Endodermal cell (in vitro differentiated cells): ENCODE measurements around the gene ZNF750. TPM values are rescaled to one million over a fixed set of nuclear protein-coding genes. Genes with fewer than 3 reads are reported as not detected.

ENCODE experiments used
- DNase-seq: peaks from one replicate; pipeline ENCODE4 v3.0.0-alpha.2; 2017
- H3K27ac ChIP-seq: 2 replicates; pipeline ENCODE4 v1.5.1; 2013; ENCODE audit warnings: mild to moderate bottlenecking, low read depth, low read length, moderate library complexity
- H3K27me3 ChIP-seq: 2 replicates; pipeline ENCODE4 v1.6.1; 2013; ENCODE audit warnings: mild to moderate bottlenecking, low read length, moderate library complexity; ENCODE audit not compliant: insufficient read depth, control insufficient read depth, poor library complexity, severe bottlenecking
- H3K36me3 ChIP-seq: 2 replicates; pipeline ENCODE4 v1.7.0; 2013; ENCODE audit warnings: mild to moderate bottlenecking, low read length, moderate library complexity; ENCODE audit not compliant: control insufficient read depth, insufficient read depth
- H3K4me1 ChIP-seq: one replicate; pipeline ENCODE4 v1.7.0; 2013; ENCODE audit warnings: low read length; ENCODE audit not compliant: control insufficient read depth, insufficient read depth
- H3K4me3 ChIP-seq: 2 replicates; pipeline ENCODE4 v1.5.1; 2013; ENCODE audit warnings: mild to moderate bottlenecking, low read length, moderate library complexity
- H3K9ac ChIP-seq: 2 replicates; pipeline ENCODE4 v1.6.1; 2013; ENCODE audit warnings: mild to moderate bottlenecking, low read length, moderate library complexity; ENCODE audit not compliant: poor library complexity, severe bottlenecking; ENCODE audit errors: extremely low read depth
- H3K9me3 ChIP-seq: 2 replicates; pipeline ENCODE4 v1.6.1; 2013; ENCODE audit warnings: mild to moderate bottlenecking, low read length, moderate library complexity; ENCODE audit not compliant: control insufficient read depth
- H3K27ac Mint-ChIP-seq: 2 replicates; pipeline ENCODE4 v1.8.0; 2020; ENCODE audit warnings: mixed read lengths
- H3K27me3 Mint-ChIP-seq: 2 replicates; pipeline ENCODE4 v1.8.0; 2021; ENCODE audit warnings: mild to moderate bottlenecking, mixed read lengths; ENCODE audit not compliant: insufficient read depth
- H3K36me3 Mint-ChIP-seq: 2 replicates; pipeline ENCODE4 v1.8.0; 2020; ENCODE audit warnings: low read depth, mixed read lengths
- H3K4me1 Mint-ChIP-seq: 2 replicates; pipeline ENCODE4 v1.8.0; 2020; ENCODE audit warnings: mixed read lengths
- H3K4me3 Mint-ChIP-seq: 2 replicates; pipeline ENCODE4 v1.8.0; 2020; ENCODE audit warnings: mild to moderate bottlenecking, moderate library complexity, mixed read lengths
- H3K9me3 Mint-ChIP-seq: 2 replicates; pipeline ENCODE4 v1.8.0; 2020; ENCODE audit warnings: mild to moderate bottlenecking, mixed read lengths
- CTCF ChIP-seq: fragments of 200-600 bp; sonication (generic); conservative IDR thresholded peaks from 2 replicates; pipeline ENCODE4 v1.5.0; 2021; ENCODE audit warnings: antibody characterized with exemption, mild to moderate bottlenecking
- WGBS, 2 experiments: methylation state at CpG; one replicate each; pipeline versions ENCODE4 v1.1.5 to v1.1.7; 2013; ENCODE audit warnings: missing lambda C conversion rate in 2 of 2, mixed read lengths in 1 of 2; ENCODE audit not compliant: insufficient coverage in 1 of 2, insufficient read length in 1 of 2; 5-methylcytosine and 5-hydroxymethylcytosine counted together
- total RNA-seq, 2 donors: library from RNA; stranded (reverse); fragmentation: NEBNext Ultra II Directional in 1 of 2; extraction: Animal tissue kit (Norgen Biotek cat#: 25700) in 1 of 2; gene quantifications; 2 replicates in 1 of 2; 3 replicates in 1 of 2; pipeline ENCODE4 v1.2.1, GENCODE V29; 2021

The ZNF750 gene
- total RNA-seq, 2 donors from 2014 or later, result not detected

- H3K9me3 Mint-ChIP-seq, result no peaks in the 10 kb centered on the region
- H3K27me3 ChIP-seq, result no peaks in the 10 kb centered on the region
- no peak overlapping the region for H3K4me3 ChIP-seq
- H3K27ac ChIP-seq, result no peak overlapping the region
- peaks cover 21% of the 10 kb centered on the region for H3K36me3 ChIP-seq
- DNase-seq, result no peak
- no peak overlapping the region for H3K9ac ChIP-seq
- no peaks in the 10 kb centered on the region for H3K9me3 ChIP-seq
- no peak overlapping the region for H3K27ac Mint-ChIP-seq
- H3K4me1 ChIP-seq, result no peaks in the 10 kb centered on the region
- no peaks in the 10 kb centered on the region for H3K27me3 Mint-ChIP-seq
- H3K36me3 Mint-ChIP-seq, result peaks cover 13% of the 10 kb centered on the region
- no peak overlapping the region for H3K4me3 Mint-ChIP-seq
- peaks cover under 1% of the 10 kb centered on the region for H3K4me1 Mint-ChIP-seq
- 89 to 98% methylated on average over 10 to 21 of the region's 21 CpGs for WGBS, 2 experiments
- TF ChIP-seq CTCF, result no peak
Observed at GRCh38 chr17:82868715-82869131, 28.9 kb upstream of the ZNF750 start.

DNA sequence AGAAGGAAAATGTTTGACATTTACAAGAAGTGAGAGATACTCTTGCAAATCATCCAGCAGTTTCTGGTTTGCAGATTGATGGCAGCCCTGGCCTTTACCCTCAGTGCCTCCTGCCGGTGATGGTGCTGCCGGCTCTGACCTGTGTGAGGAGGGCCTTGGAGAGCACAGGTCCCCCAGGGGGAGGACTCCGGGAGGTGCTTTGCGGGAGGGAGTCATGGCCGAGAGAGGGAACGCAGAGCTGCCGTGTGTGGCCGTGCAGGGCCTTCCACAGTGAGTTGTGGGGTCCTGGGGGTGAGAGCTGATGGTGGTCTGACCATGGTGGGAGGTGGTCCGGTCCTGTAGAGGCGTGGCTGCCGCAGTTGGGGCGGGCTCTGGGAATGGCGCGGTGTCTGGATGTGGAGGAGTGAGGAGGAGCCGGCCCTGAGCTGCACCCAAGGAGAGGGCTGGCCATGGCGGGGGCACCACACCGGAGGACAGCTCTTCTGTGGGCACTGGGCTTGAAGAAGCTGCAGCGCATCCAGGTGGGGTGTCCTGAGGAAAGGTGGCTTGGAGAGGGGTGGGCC is 28.0 kb upstream of the ZNF750 start:
- no peak for DNase-seq
- peaks cover 13% of the 10 kb centered on the region for H3K36me3 Mint-ChIP-seq
- no peaks in the 10 kb centered on the region for H3K27me3 Mint-ChIP-seq
- Histone ChIP-seq H3K9me3 (no peaks in the 10 kb centered on the region), H3K9ac (no peak overlapping the region), H3K4me3 (no peak overlapping the region), H3K36me3 (peaks cover 21% of the 10 kb centered on the region), H3K27me3 (no peaks in the 10 kb centered on the region), H3K27ac (no peak overlapping the region), H3K4me1 (peaks cover 5% of the 10 kb centered on the region)
- no peak overlapping the region for H3K4me3 Mint-ChIP-seq
- no peaks in the 10 kb centered on the region for H3K9me3 Mint-ChIP-seq
- H3K27ac Mint-ChIP-seq, result peak overlapping the region; percentile 71
- TF ChIP-seq CTCF, result no peak
- peaks cover 5% of the 10 kb centered on the region for H3K4me1 Mint-ChIP-seq
- 94 to 97% methylated on average over 6 to 17 of the region's 18 CpGs for WGBS, 2 experiments

GRCh38 chr17:82866590-82867191 is 26.9 kb upstream of the ZNF750 start:
- H3K9ac ChIP-seq, result no peak overlapping the region
- H3K27ac Mint-ChIP-seq, result peak overlapping the region; percentile 68
- no peaks in the 10 kb centered on the region for H3K9me3 ChIP-seq
- no peak overlapping the region for H3K4me3 ChIP-seq
- H3K27me3 Mint-ChIP-seq, result no peaks in the 10 kb centered on the region
- H3K4me3 Mint-ChIP-seq, result no peak overlapping the region
- no peak for TF ChIP-seq CTCF
- DNase-seq, result no peak
- no peaks in the 10 kb centered on the region for H3K27me3 ChIP-seq
- H3K4me1 ChIP-seq, result peaks cover 5% of the 10 kb centered on the region
- H3K9me3 Mint-ChIP-seq, result no peaks in the 10 kb centered on the region
- H3K4me1 Mint-ChIP-seq, result peaks cover 5% of the 10 kb centered on the region
- peaks cover 13% of the 10 kb centered on the region for H3K36me3 Mint-ChIP-seq
- 91 to 94% methylated on average over 7 to 11 of the region's 11 CpGs for WGBS, 2 experiments
- peaks cover 16% of the 10 kb centered on the region for H3K36me3 ChIP-seq
- H3K27ac ChIP-seq, result peak overlapping the region; percentile 78
